ENCODE results near the gene MGAT3. TPM values are rescaled to one million over a fixed set of nuclear protein-coding genes. Genes with fewer than 3 reads are reported as not detected.

Gene MGAT3
- total RNA-seq, 2 experiments from 2014 or later: 0.90 to 1.9 TPM

GRCh38 chr22:39473851-39474250 is 17.0 kb downstream of the MGAT3 start:
- H3K27ac Mint-ChIP-seq: no peak overlapping the region
- H3K4me3 Mint-ChIP-seq: no peak overlapping the region
- ChIA-PET POLR2A (no interaction called here), CTCF (no interaction called here)
- TF ChIP-seq, protein P1, sequence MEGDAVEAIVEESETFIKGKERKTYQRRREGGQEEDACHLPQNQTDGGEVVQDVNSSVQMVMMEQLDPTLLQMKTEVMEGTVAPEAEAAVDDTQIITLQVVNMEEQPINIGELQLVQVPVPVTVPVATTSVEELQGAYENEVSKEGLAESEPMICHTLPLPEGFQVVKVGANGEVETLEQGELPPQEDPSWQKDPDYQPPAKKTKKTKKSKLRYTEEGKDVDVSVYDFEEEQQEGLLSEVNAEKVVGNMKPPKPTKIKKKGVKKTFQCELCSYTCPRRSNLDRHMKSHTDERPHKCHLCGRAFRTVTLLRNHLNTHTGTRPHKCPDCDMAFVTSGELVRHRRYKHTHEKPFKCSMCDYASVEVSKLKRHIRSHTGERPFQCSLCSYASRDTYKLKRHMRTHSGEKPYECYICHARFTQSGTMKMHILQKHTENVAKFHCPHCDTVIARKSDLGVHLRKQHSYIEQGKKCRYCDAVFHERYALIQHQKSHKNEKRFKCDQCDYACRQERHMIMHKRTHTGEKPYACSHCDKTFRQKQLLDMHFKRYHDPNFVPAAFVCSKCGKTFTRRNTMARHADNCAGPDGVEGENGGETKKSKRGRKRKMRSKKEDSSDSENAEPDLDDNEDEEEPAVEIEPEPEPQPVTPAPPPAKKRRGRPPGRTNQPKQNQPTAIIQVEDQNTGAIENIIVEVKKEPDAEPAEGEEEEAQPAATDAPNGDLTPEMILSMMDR (IDR thresholded peaks at IDR 0.05): no peak
- no peaks in the 10 kb centered on the region for H3K36me3 Mint-ChIP-seq (ENCODE audit: low read depth)
- intact Hi-C loops (cut with micrococcal nuclease): no loop called here
- no peaks in the 10 kb centered on the region for H3K27me3 Mint-ChIP-seq
- ATAC-seq: no peak
- H3K9me3 Mint-ChIP-seq: no peaks in the 10 kb centered on the region
- DNase-seq: no peak
- peaks cover 13% of the 10 kb centered on the region for H3K4me1 Mint-ChIP-seq (ENCODE audit: low read depth)

GRCh38 chr22:39474351-39475111 is 17.7 kb downstream of the MGAT3 start:
- Mint-ChIP-seq H3K27me3 (no peaks in the 10 kb centered on the region), H3K36me3 (ENCODE audit: low read depth) (no peaks in the 10 kb centered on the region), H3K4me1 (ENCODE audit: low read depth) (peaks cover 13% of the 10 kb centered on the region), H3K4me3 (no peak overlapping the region), H3K9me3 (no peaks in the 10 kb centered on the region), H3K27ac (no peak overlapping the region)
- ChIA-PET CTCF (no interaction called here), POLR2A (no interaction called here)
- intact Hi-C loops (cut with micrococcal nuclease): no loop called here
- DNase-seq: no peak
- TF ChIP-seq, protein P1 (IDR thresholded peaks at IDR 0.05): no peak
- no peak for ATAC-seq

- ATAC-seq (no peak), DNase-seq (no peak)
- Mint-ChIP-seq H3K27ac (no peak overlapping the region), H3K36me3 (ENCODE audit: low read depth) (no peaks in the 10 kb centered on the region), H3K4me1 (ENCODE audit: low read depth) (peaks cover 13% of the 10 kb centered on the region), H3K27me3 (no peaks in the 10 kb centered on the region), H3K9me3 (no peaks in the 10 kb centered on the region), H3K4me3 (no peak overlapping the region)
- POLR2A ChIA-PET: no interaction called here
- intact Hi-C loops (cut with micrococcal nuclease): no loop called here
- TF ChIP-seq, protein P1 (IDR thresholded peaks at IDR 0.05): no peak
- CTCF ChIA-PET: no interaction called here
Measured at GRCh38 chr22:39475337-39475736, 18.5 kb downstream of the MGAT3 start.

GRCh38 chr22:39475902-39476301 is 19.1 kb downstream of the MGAT3 start:
- intact Hi-C loops (cut with micrococcal nuclease): no loop called here
- Mint-ChIP-seq H3K4me3 (no peak overlapping the region), H3K9me3 (no peaks in the 10 kb centered on the region), H3K27me3 (no peaks in the 10 kb centered on the region), H3K4me1 (ENCODE audit: low read depth) (peaks cover 12% of the 10 kb centered on the region), H3K36me3 (ENCODE audit: low read depth) (no peaks in the 10 kb centered on the region), H3K27ac (no peak overlapping the region)
- CTCF ChIA-PET: interaction anchor here (0.7 to 0.9 kb wide), 2 partner anchors 15 to 18 kb away, joined by 3 to 4 read pairs; no protein-coding TSS in a partner anchor
- TF ChIP-seq, protein P1 (IDR thresholded peaks at IDR 0.05): no peak
- DNase-seq (no peak), ATAC-seq (no peak)
- POLR2A ChIA-PET: no interaction called here

DNA sequence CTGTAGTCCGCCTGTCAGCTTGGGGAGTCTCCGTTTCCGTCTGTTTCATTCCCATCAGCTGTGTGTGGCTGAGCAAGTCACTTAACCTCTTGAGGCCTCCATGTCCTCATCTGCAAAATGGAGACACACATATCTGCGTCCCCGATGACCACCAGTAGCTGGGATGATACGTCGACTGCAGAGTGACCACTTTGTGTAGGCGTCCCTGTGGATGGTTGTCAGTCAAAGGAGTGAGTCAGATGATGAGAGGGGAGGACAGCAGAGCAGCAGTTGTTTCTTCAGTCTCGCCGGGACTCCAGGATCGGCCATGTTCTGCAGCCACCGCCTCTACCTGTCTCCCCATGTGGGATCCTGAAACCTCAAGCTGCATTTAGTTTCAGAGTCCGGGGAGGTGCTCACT is 19.9 kb downstream of the MGAT3 start:
- POLR2A ChIA-PET: no interaction called here
- intact Hi-C loops (cut with micrococcal nuclease): no loop called here
- no peaks in the 10 kb centered on the region for H3K9me3 Mint-ChIP-seq
- H3K27me3 Mint-ChIP-seq: no peaks in the 10 kb centered on the region
- TF ChIP-seq, protein P1 (IDR thresholded peaks at IDR 0.05): no peak
- no peak overlapping the region for H3K27ac Mint-ChIP-seq
- peaks cover 7% of the 10 kb centered on the region for H3K4me1 Mint-ChIP-seq (ENCODE audit: low read depth)
- ATAC-seq (no peak), DNase-seq (no peak)
- H3K36me3 Mint-ChIP-seq (ENCODE audit: low read depth): no peaks in the 10 kb centered on the region
- CTCF ChIA-PET: interaction anchor here (0.9 kb wide), 1 partner anchor 17 kb away, joined by 4 read pairs; no protein-coding TSS in a partner anchor
- H3K4me3 Mint-ChIP-seq: no peak overlapping the region

Measured in activated CD8-positive, alpha-beta T cell treated with anti-CD3 and anti-CD28 coated beads for 36 hours (primary cell).